ENCODE results near the gene ZDHHC14.

Gene ZDHHC14

DNA sequence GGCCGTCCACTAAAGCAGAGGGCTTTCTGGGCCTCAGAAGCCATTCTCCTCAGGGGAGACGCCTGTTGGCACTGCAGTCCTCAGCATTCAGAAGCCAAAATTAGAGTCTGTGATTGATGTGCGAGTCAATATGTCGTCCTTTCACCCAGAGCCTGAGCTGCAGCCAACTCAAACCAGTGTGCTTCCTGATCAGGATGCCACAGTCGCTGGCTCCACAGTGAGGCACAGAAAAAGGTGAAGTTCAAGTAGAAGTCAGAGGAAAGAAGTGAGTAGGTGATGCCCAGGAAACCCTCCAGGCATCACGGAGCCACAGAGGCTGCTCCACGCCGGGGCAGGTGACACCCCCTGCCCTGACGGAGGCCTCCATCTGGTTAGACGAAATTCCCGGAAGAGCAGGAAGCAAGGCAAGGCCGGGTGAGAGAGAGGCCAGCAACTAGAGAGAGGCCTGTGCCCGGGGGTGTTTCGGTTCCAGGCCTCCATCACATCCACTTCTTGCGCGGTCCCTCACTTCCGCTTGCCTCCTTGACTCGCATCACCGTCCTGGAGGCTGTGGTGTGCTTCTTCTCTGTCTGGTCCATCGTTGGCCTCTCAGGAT is 264.3 kb downstream of the ZDHHC14 start:
- DNase-seq (ENCODE audit: low read depth) = no peak

DNA sequence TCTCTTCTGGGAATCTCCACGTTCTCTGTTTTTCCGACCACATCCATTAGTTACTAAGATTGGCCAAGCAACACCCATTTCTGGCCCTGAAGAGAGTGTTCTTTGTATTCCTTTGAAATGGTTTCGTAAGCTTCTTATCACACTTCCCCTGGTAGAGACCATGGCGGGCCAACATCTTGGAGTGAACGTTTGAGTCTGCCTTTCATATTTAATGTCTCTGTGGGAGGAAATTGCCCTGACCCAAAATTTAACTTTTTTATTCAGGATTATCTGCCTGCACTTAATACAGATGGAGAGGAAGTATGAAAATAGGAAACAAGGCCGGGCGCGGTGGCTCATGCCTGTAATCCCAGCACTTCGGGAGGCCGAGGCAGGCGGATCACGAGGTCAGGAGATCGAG is 265.0 kb downstream of the ZDHHC14 start:
- no peak for DNase-seq (ENCODE audit: low read depth)

- no peak for DNase-seq (ENCODE audit: low read depth)
These were observed 266.4 kb downstream of the ZDHHC14 start for GRCh38 chr6:157647261-157647915.

GRCh38 chr6:157648561-157648960 is 267.6 kb downstream of the ZDHHC14 start:
- no peak for DNase-seq (ENCODE audit: low read depth)

GRCh38 chr6:157649311-157650260 is 268.6 kb downstream of the ZDHHC14 start:
- DNase-seq (ENCODE audit: low read depth) = no peak

DNA sequence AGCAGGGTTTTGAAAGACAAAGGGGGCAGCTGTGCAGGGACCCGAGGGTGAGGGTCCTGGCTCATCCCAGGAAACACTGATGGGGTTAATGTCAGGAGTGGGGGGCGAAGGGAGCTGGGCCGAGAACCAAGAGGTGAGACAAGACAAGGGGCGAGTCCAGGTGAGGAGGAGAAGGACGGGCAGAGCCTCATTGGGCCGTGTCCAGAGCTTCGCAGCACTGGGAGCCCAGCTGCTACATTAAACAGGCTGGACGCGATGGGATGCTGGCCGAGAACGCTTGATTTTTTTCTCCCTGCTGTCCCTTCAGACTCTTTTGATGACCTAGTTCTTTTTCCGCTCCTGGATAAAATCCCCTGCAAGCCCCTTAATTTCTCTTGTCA is 269.3 kb downstream of the ZDHHC14 start:
- no peak for DNase-seq (ENCODE audit: low read depth)

- DNase-seq (ENCODE audit: low read depth) = no peak
These were observed 269.8 kb downstream of the ZDHHC14 start for GRCh38 chr6:157650801-157651200.

DNA sequence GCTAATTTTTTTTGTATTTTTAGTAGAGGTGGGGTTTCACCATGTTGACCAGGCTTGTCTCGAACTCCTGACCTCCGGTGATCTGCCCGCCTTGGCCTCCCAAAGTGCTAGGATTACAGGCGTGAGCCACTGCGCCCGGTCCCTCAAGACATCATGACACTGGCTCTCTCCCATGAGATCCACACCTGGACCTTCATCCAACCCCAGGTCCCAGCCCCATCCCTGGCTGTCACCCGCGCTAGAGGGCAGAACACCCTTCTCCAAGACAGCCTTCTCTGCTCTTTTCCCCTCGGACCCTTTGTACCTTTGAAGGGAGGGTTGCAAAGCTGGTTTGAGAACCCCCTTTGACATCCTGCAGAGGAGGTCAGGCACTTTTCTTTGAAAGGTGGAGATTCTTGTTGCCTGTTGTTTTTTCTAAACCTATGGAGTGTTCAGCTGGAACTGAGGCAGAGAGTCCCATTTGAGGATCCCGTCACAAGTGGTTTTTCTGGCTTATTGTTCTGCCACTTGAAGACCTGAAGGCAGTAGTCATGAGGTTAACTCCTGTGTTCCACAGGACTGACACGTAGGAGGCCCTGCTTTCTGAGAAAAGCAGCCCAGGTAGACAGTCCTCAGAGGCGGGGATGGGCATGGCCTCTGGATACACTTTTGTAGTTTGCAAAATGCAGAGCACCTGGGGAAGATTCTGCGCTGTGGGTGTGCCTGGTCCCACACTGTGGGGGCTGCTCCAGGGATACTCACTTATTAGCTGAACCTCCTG is 270.9 kb downstream of the ZDHHC14 start:
- DNase-seq (ENCODE audit: low read depth) = no peak

DNA sequence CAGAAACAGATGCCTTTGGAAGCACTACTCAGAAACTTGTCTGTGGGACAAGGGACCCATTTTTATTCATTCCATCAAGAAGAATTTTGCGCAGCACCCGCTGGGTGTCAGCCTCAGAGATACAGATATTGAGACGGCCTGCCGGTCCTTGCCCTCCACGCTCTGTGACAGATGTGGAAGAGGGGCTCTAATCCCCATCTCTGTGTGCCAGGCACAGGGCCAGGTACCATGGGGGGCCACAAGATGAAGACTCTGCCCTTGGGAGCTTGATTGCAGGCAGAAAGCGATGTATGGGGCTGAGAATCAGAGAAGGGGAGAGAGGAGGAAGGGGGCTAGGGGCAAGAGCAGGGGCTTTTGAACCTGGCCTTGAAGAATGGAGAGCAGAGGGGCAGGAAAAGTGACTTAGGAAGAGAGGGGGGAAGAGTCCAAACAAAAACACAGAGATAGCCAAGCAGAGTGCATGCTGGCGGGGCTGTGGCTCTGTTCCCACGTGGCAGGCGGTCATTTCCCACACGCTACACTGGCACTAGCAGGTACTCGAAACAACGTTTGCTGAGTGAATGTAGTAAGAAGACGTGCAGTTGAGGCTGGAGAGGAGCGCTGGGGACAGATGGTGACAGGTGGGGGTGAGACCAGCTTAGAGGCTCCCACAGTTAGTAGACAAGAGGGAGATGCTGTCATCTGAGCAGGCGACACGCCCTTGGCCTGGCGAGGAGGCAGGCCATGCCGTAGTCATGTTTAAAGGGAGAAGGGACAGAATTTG is 271.8 kb downstream of the ZDHHC14 start:
- no peak for DNase-seq (ENCODE audit: low read depth)

- DNase-seq (ENCODE audit: low read depth) = no peak
These were observed 272.5 kb downstream of the ZDHHC14 start for GRCh38 chr6:157653521-157653920.

- no peak for DNase-seq (ENCODE audit: low read depth)
These were observed 274.1 kb downstream of the ZDHHC14 start for GRCh38 chr6:157655139-157655538.

GRCh38 chr6:157656437-157656997 is 275.5 kb downstream of the ZDHHC14 start:
- no peak for DNase-seq (ENCODE audit: low read depth)

DNA sequence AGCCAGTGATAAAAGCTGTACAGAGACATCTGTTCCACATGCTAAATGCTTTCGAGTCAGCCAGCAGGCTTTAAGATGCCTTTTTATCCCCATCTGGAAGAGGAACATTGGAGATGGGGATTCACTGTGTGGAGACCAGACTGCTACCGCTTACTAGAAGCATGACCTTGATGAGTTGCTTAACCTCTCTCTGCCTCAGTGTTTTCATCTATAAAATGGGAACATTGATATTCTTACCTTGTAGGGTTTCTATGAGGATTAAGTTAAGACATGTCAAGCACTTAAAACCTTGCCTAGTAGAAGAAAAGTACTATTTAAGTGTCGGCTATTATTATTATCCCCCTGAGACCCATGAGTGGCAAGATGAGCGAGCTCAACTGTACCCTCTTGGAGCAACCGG is 276.8 kb downstream of the ZDHHC14 start:
- no peak for DNase-seq (ENCODE audit: low read depth)

- no peak for DNase-seq (ENCODE audit: low read depth)
These were observed 277.3 kb downstream of the ZDHHC14 start for GRCh38 chr6:157658301-157658700.

GRCh38 chr6:157659536-157660271 is 278.7 kb downstream of the ZDHHC14 start:
- no peak for DNase-seq (ENCODE audit: low read depth)

GRCh38 chr6:157660414-157660813 is 279.4 kb downstream of the ZDHHC14 start:
- no peak for DNase-seq (ENCODE audit: low read depth)

- DNase-seq (ENCODE audit: low read depth) = no peak
These were observed 280.7 kb downstream of the ZDHHC14 start for GRCh38 chr6:157661652-157662051.

GRCh38 chr6:157663261-157663660 is 282.3 kb downstream of the ZDHHC14 start:
- no peak for DNase-seq (ENCODE audit: low read depth)

DNA sequence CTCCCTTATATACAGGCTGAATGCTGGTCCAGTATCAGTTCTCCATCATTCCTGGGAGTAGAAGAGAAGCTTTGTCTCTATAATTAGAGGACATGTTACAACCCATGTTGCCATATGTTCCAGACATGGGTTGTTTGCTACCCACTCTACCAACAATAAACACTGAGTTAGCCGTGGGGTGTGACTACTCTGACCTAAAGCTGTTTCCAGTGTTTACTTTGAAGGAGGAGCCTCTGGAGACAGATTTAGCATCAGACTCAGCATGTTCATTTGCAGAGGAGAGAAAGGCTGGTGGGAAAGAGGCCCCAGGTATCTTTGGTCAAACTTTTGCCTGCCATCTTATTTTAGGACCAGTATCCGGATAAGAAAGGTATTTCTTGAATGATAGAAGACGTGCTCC is 284.2 kb downstream of the ZDHHC14 start:
- DNase-seq (ENCODE audit: low read depth) = no peak

DNA sequence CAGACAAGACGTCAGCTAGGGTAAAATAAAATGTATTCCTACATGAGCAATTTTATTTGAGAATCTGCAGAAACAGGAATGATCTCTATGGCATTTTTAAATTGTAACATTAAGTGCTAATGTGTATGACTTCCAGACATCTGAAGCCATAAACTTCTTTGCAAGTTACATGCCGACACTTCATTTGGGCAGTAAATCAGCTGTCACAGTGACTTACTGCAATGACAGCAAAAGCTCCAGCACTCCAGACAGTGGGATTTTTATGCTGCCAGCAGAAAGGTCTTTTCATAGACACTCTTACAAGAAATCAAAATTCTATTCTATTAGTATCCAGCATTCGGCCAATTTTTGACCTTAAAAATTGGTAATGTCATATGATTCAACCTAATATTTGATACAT is 285.7 kb downstream of the ZDHHC14 start:
- DNase-seq (ENCODE audit: low read depth) = no peak
